HepG2 (cell line): ENCODE results near the gene SLC9B2. TPM values are rescaled to one million over a fixed set of nuclear protein-coding genes. Genes with fewer than 3 reads are reported as not detected.

ENCODE experiments used
- ATAC-seq: fragments of 200-7000 bp; cut with Tn5 transposase; 3 replicates; pipeline ENCODE4 v1.9.1; 2020; ENCODE audit warnings: mild to moderate bottlenecking, moderate library complexity
- BruUV-seq: library from RNA; stranded (reverse); fragments of 400-500 nt; replicated peaks from 2 replicates; lab custom pipeline; 2021; lab: Mats Ljungman, UMichigan
- CTCF ChIA-PET: fragments of 300-600 bp; formaldehyde crosslinking; extraction: SDS; loops from one replicate; lab custom pipeline; 2021; ENCODE audit warnings: low total read pairs, inconsistent platforms, low intra/inter-chr PET ratio; lab: Yijun Ruan, JAX
- POLR2A ChIA-PET: fragments of 350-600 bp; sonication (Branson Sonifier 250); formaldehyde crosslinking; loops from one replicate; lab custom pipeline; 2020; ENCODE audit warnings: antibody characterized with exemption, inconsistent platforms; lab: Yijun Ruan, JAX
- DNase-seq: peaks from one replicate; pipeline ENCODE4 v3.0.0-alpha.2; 2015; ENCODE audit warnings: low spot score
- FAIRE-seq: peaks from 3 replicates; lab custom pipeline; 2011; peaks lifted over from hg19 to GRCh38; lab: Jason Lieb, UNC
- H2AFZ ChIP-seq: one replicate; pipeline ENCODE4 v1.6.1; 2011; ENCODE audit warnings: low read length, inconsistent platforms
- H3K27ac ChIP-seq: fragments of 300-600 bp; 3 replicates; pipeline ENCODE4 v1.8.0; 2011; ENCODE audit warnings: mixed run types, mild to moderate bottlenecking, mixed read lengths, low read length, inconsistent platforms; ENCODE audit not compliant: insufficient read depth; ENCODE audit errors: extremely low read length
- H3K27me3 ChIP-seq, 2 experiments: fragments of 200-600 bp in 1 of 2; 2 replicates in 1 of 2; 3 replicates in 1 of 2; pipeline versions ENCODE4 v1.6.0 to v1.8.0; 2011; ENCODE audit warnings: low read length in 2 of 2, mild to moderate bottlenecking in 2 of 2, moderate library complexity in 2 of 2, inconsistent platforms in 1 of 2; ENCODE audit not compliant: insufficient read depth in 2 of 2, control insufficient read depth in 1 of 2
- H3K36me3 ChIP-seq, 2 experiments: fragments of 200-600 bp in 1 of 2; replicated peaks in 1 of 2; 2 replicates in 1 of 2; 3 replicates in 1 of 2; pipeline versions ENCODE4 v1.5.1 to v1.8.0; 2011; ENCODE audit warnings: low read length in 2 of 2, inconsistent platforms in 1 of 2; ENCODE audit not compliant: insufficient read depth in 2 of 2, control insufficient read depth in 1 of 2
- H3K4me1 ChIP-seq: 2 replicates; pipeline ENCODE4 v1.5.1; 2012; ENCODE audit warnings: low read length, inconsistent platforms; ENCODE audit not compliant: insufficient read depth
- H3K4me2 ChIP-seq: 2 replicates; pipeline ENCODE4 v1.6.0; 2011; ENCODE audit warnings: low read depth, low read length, inconsistent platforms
- H3K4me3 ChIP-seq, 3 experiments: fragments of 200-600 bp in 1 of 3; sonication (generic), shearing (Covaris generic) in 1 of 3; replicated peaks in 1 of 3; 2 replicates each; pipeline ENCODE4 v1.5.1; 2011 to 2016; ENCODE audit warnings: low read length in 3 of 3, inconsistent platforms in 2 of 3, low read depth in 2 of 3, mild to moderate bottlenecking in 2 of 3, control low read depth in 1 of 3, mixed read lengths in 1 of 3; ENCODE audit not compliant: insufficient read depth in 1 of 3
- H3K79me2 ChIP-seq: one replicate; pipeline ENCODE4 v1.6.1; 2011; ENCODE audit warnings: low read length, inconsistent platforms; ENCODE audit not compliant: insufficient read depth
- H3K9ac ChIP-seq: 2 replicates; pipeline ENCODE4 v1.6.0; 2011; ENCODE audit warnings: mild to moderate bottlenecking, low read depth, low read length, inconsistent platforms; ENCODE audit not compliant: insufficient read depth
- H3K9me3 ChIP-seq: 2 replicates; pipeline ENCODE4 v1.5.1; 2012; ENCODE audit warnings: mild to moderate bottlenecking, low read length
- H4K20me1 ChIP-seq: 2 replicates; pipeline ENCODE4 v1.6.0; 2011; ENCODE audit warnings: inconsistent platforms, mild to moderate bottlenecking, low read length, moderate library complexity; ENCODE audit not compliant: insufficient read depth
- CEBPZ ChIP-seq: IDR thresholded peaks from 2 replicates; pipeline ENCODE4 v1.6.1; 2012; ENCODE audit warnings: low read length, improper control_type of control experiment
- MED8 ChIP-seq: sonication (generic); formaldehyde crosslinking; IDR thresholded peaks from 2 replicates; pipeline ENCODE4 v1.8.1; 2023; ENCODE audit warnings: mild to moderate bottlenecking, missing genetic modification reagents; ENCODE audit not compliant: insufficient replicate concordance
- RAD21 ChIP-seq: fragments of 450-650 bp; formaldehyde crosslinking; IDR thresholded peaks from 2 replicates; pipeline ENCODE4 v1.5.0; 2020; ENCODE audit warnings: mild to moderate bottlenecking
- SMC3 ChIP-seq: IDR thresholded peaks from 2 replicates; pipeline ENCODE4 v1.6.1; 2011; ENCODE audit warnings: low read length, improper control_type of control experiment
- STAG1 ChIP-seq: sonication (generic); formaldehyde crosslinking; IDR thresholded peaks from 2 replicates; pipeline ENCODE4 v1.4.0; 2020; ENCODE audit warnings: missing genetic modification reagents
- TARDBP ChIP-seq: sonication (generic); formaldehyde crosslinking; IDR thresholded peaks from 2 replicates; pipeline ENCODE4 v1.8.0; 2022; ENCODE audit warnings: mild to moderate bottlenecking, missing genetic modification reagents
- THAP11 ChIP-seq: IDR thresholded peaks from 2 replicates; pipeline ENCODE4 v1.6.1; 2016; ENCODE audit warnings: missing biosample characterization, missing genetic modification reagents
- ZFP1 ChIP-seq: IDR thresholded peaks from 2 replicates; pipeline ENCODE4 v1.6.1; 2016
- ZNF563 ChIP-seq: sonication (generic); formaldehyde crosslinking; IDR thresholded peaks from 2 replicates; pipeline ENCODE4 v1.8.0; 2022; ENCODE audit warnings: mild to moderate bottlenecking, moderate library complexity, missing genetic modification reagents
- ZNF567 ChIP-seq: sonication (generic); formaldehyde crosslinking; IDR thresholded peaks from 2 replicates; pipeline ENCODE4 v1.8.1; 2023; ENCODE audit warnings: mild to moderate bottlenecking, missing genetic modification reagents, borderline replicate concordance
- ZNF589 ChIP-seq: sonication (generic); formaldehyde crosslinking; conservative IDR thresholded peaks from 2 replicates; pipeline ENCODE4 v1.8.0; 2022; ENCODE audit warnings: mild to moderate bottlenecking, moderate library complexity, missing genetic modification reagents
- whole genome bisulfite sequencing: methylation state at CpG from one replicate; pipeline ENCODE4 v1.1.6; 2017; ENCODE audit warnings: low lambda C conversion rate; 5-methylcytosine and 5-hydroxymethylcytosine counted together
- in situ Hi-C: cut with HindIII; loops from 2 replicates; pipeline ENCODE4 v1.10.0; 2017; ENCODE audit warnings: low pct_unique_long_range_greater_than_20kb; ENCODE audit not compliant: extremely low pct_ligation_motif_present
- intact Hi-C: fragments of 100-400 bp; cut with micrococcal nuclease; formaldehyde crosslinking; loops from one replicate; pipeline ENCODE4 v1.10.0; 2022; ENCODE audit not compliant: unreplicated experiment
- polyA plus RNA-seq, 8 experiments: library from polyadenylated mRNA; depleted of rRNA in 3 of 8; stranded (reverse) in 7 of 8; unstranded in 1 of 8; fragments of >200 nt; fragmentation: Illumina TruSeq in 4 of 8; extraction: Trizol in 4 of 8; gene quantifications; 2 replicates each; pipeline versions ENCODE4 v1.2.1 to v1.2.3, GENCODE V29; 2011 to 2016; ENCODE audit warnings: low read depth in 4 of 8, missing spikeins in 1 of 8, mixed read lengths in 1 of 8; ENCODE audit not compliant: insufficient read depth in 1 of 8
- total RNA-seq, 5 experiments: library from RNA; depleted of rRNA; stranded (reverse); fragments of >200 nt; fragmentation: Illumina TruSeq; extraction: Trizol; gene quantifications; 2 replicates each; pipeline ENCODE4 v1.2.3, GENCODE V29; 2016; ENCODE audit warnings: low read depth in 1 of 5
- TF ChIP-seq, protein P1 (sequence below): sonication (generic); formaldehyde crosslinking; IDR thresholded peaks from 2 replicates; pipeline ENCODE4 v1.5.0; 2020; ENCODE audit warnings: mild to moderate bottlenecking, missing genetic modification reagents, moderate library complexity

The SLC9B2 gene
- total and polyA plus RNA-seq, 2 of the 13 experiments (the other 11 are each of a cell fraction or from before 2014, with no cell fraction given), result 23.5 to 38.5 TPM

GRCh38 chr4:103046416-103047290, 29.9 kb downstream of the SLC9B2 start:
- peaks cover 7 to 55% of the 10 kb centered on the region in 2 experiments for H3K36me3 ChIP-seq
- WGBS, result 45% methylated on average over 5 of the region's 5 CpGs
- H3K4me2 ChIP-seq, result no peak overlapping the region
- H3K4me1 ChIP-seq, result peaks cover 2% of the 10 kb centered on the region
- H3K27me3 ChIP-seq, result no peaks in the 10 kb centered on the region
- H3K9ac ChIP-seq, result no peak overlapping the region
- FAIRE-seq (peak; percentile 56), ATAC-seq (peak; percentile 99), DNase-seq (peak; percentile 50)
- no peaks in the 10 kb centered on the region for H4K20me1 ChIP-seq
- TF ChIP-seq ZFP1 (CRISPR knock-in tag), result no peak
- no peak for TF ChIP-seq ZNF563 (CRISPR knock-in tag)
- TF ChIP-seq ZNF589 (CRISPR knock-in tag), result no peak
- TF ChIP-seq MED8 (CRISPR knock-in tag), result no peak
- TF ChIP-seq SMC3, result peak; percentile 82
- TF ChIP-seq TARDBP (CRISPR knock-in tag), result no peak
- TF ChIP-seq THAP11, result peak; percentile 71
- peak; percentile 60; the same call in 1 of the 2 replicates for TF ChIP-seq RAD21 (CRISPR knock-in tag)
- TF ChIP-seq CEBPZ, result no peak
- TF ChIP-seq STAG1 (CRISPR knock-in tag), result peak; percentile 58
- TF ChIP-seq, protein P1, sequence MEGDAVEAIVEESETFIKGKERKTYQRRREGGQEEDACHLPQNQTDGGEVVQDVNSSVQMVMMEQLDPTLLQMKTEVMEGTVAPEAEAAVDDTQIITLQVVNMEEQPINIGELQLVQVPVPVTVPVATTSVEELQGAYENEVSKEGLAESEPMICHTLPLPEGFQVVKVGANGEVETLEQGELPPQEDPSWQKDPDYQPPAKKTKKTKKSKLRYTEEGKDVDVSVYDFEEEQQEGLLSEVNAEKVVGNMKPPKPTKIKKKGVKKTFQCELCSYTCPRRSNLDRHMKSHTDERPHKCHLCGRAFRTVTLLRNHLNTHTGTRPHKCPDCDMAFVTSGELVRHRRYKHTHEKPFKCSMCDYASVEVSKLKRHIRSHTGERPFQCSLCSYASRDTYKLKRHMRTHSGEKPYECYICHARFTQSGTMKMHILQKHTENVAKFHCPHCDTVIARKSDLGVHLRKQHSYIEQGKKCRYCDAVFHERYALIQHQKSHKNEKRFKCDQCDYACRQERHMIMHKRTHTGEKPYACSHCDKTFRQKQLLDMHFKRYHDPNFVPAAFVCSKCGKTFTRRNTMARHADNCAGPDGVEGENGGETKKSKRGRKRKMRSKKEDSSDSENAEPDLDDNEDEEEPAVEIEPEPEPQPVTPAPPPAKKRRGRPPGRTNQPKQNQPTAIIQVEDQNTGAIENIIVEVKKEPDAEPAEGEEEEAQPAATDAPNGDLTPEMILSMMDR (CRISPR knock-in tag), result peak; percentile 72
- TF ChIP-seq ZNF567, result no peak
- ChIA-PET CTCF (interaction anchor here (1.3 to 3.7 kb wide), 3 partner anchors 43 to 46 kb away, joined by 3 to 35 read pairs (median 7); no protein-coding TSS in a partner anchor), POLR2A (interaction anchor here (1.3 kb wide), 1 partner anchor 30 kb away, joined by 4 read pairs; the partner anchor contains the start of gene SLC9B2)
- no peak overlapping the region for H2AFZ ChIP-seq
- no TSS peak for BruUV-seq
- no peak overlapping the region for H3K4me3 ChIP-seq
- no peaks in the 10 kb centered on the region for H3K9me3 ChIP-seq
- intact Hi-C loops (loop anchor here (1.0 to 2.0 kb wide), 2 partner anchors 45 to 52 kb away; partner anchors contain the start of gene BDH2), in situ Hi-C loops (no loop called here)
- no peaks in the 10 kb centered on the region for H3K79me2 ChIP-seq
- H3K27ac ChIP-seq, result no peak overlapping the region
